CD4-positive, alpha-beta T cell treated with Interleukin-6 at 100 ng/mL for 8 hours (primary cell): Measurements from ENCODE around the gene HOXA7.

Experiments
- DNase-seq: peaks from one replicate; pipeline ENCODE4 v3.0.0-alpha.2; 2020; ENCODE audit warnings: mixed read lengths, low spot score

The HOXA7 gene

DNA sequence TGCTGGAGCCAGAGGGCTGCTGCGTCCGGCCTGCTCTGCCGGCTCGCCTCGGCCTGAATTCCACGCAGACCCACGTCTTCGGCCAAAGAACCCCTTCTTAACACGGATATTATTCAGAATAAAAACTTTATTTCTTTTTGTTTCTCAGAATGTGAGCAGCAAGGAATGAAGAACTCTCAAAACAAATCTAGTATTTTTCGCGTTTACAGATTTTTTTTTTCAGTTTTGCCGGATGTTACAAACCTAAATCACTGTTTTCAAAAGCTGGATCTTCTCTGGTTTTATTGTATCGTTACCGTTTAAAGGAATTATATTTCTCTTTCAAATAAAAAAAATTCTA is 49.6 kb downstream of the HOXA7 start:
- no peak for DNase-seq

DNA sequence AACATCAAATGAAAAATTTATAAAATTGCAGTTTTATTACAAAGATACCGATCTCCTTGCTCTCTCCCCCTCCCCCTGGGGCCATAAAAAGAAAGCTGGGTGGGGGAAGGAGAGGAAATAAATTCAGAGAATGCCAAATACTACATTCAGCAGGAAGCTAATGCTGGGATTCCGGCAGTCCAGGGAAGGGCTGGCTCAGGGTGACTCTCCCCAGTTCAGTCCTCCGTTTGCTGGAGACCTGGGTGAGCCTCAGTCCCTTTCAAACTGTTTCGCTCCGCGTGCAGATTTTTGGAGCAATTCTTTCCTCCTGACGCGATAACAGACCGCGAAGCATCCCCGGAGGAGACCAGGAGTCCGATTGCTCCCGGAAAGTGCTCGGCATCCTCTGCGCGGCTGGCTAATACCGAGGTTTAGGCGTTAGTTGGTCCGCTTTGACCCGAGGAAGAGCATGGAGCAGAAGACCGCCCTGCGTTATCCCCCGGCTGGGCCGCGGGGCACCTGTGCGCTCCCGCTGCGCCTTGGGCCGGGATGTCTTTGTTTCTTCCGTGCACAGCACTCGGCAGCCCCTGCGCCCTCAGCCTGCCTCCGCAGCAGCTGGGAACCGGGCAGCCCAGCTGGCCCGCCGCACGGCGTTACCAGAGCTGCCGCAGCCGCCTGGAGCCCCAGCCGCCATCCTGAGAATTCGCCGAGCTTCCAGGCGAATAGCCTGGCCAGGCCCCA is 50.1 kb downstream of the HOXA7 start:
- no peak for DNase-seq

DNA sequence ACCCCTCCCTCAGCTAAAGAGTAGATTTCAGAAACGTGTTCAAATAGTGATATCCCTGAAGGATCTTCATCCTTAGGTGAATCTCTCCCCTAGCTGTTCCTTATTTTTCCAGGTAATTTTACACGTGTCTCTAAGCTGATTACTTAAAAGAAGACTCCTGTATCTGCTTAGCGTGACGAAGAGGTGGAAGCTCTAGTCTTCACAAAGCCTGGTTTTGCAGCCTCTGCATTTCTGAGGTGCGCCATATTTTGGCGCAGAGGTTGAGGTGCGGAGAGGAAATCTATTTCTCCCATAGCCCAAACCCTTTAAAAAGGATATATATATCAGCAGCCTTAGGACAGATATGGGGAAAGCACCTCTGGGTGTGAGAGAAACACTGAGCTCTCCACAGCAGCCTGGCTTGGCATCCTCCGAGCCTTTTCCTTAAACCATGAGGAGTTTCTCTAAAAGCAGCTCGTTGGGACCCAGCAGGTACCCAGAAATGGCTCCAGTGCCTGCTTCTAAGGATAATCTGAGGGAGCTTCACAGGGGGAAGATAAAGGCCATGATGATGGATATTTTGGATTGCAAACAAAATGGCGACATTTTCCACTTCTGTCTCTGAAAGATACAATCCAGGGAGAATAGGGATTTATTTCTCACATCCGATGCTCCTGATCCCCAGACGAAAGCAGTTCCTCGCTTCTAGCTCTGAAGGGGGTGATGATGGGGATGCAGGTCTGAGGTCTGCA is 51.0 kb downstream of the HOXA7 start:
- no peak for DNase-seq

DNA sequence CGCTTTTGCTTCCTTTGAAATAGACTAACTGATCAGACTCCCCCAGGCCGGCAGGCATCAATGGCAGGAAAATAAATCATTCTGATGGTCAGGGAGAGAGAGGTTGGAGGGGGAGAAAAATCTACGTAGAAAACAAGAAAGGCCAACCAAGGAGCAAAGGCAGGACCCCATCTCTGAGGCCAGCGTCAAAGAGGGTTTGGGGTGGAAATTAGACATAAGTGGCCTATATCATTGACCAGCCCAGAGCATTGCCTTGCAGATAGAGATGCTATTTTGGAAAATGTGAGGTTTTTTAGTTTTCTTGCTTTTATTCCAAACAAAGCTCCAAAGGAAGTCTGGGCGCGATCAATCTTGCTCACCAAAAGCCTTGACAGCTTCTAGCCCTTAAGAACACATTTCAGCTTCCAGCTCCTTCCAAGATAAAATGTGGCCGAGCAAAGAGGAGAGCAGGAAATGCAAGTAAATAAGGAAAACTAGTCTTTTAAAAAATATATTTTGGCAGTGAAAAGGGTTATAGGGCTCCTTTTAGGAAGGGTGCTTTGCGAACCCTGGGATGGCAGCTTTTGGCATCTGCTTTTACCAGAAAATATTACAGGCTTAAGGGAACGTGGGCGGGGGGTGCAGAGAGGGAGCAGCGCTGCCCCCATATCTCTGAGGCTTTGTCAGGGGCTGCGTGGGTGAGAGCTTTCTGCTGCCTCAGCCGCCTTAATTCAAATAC is 52.0 kb downstream of the HOXA7 start:
- no peak for DNase-seq
